GM10266 (cell line): Measurements from ENCODE around the gene KIFC3.
"Not testable (repeated sequence)": the region's sequence is repeated elsewhere in the genome, so short reads cannot be mapped to it uniquely, and the experiment has no call there.

ENCODE experiments used
- DNase-seq: peaks from one replicate; pipeline ENCODE4 v3.0.0; 2012; ENCODE audit errors: extremely low spot score
- CTCF ChIP-seq: IDR thresholded peaks from 2 replicates; pipeline ENCODE4 v1.5.1; 2012; ENCODE audit warnings: mild to moderate bottlenecking, low read depth; ENCODE audit not compliant: control insufficient read depth, insufficient read depth; ENCODE audit errors: missing control alignments

Gene KIFC3

GRCh38 chr16:57734925-57735754 is 67.2 kb downstream of the KIFC3 start:
- peak; percentile 98 for DNase-seq
- TF ChIP-seq CTCF = no peak

- no peak for TF ChIP-seq CTCF
- no peak for DNase-seq
Measured at GRCh38 chr16:57734308-57734924, 67.9 kb downstream of the KIFC3 start.

DNA sequence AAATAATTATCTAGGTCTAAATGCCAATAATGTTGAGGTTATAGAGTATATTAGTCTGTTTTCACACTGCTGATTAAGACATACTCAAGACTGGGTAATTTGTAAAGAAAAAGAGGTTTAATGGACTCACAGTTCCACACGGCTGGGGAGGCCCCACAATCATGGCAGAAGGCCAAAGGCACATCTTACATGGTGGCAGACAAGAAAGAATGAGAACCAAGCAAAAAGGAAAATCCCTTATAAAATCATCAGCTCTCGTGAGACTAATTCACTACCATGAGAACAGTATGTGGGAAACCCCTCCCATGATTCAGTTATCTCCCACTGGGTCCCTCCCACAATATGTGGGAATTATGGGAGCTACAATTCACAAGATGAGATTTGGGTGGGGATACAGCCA is 69.6 kb downstream of the KIFC3 start:
- DNase-seq = no peak
- no peak for TF ChIP-seq CTCF

DNA sequence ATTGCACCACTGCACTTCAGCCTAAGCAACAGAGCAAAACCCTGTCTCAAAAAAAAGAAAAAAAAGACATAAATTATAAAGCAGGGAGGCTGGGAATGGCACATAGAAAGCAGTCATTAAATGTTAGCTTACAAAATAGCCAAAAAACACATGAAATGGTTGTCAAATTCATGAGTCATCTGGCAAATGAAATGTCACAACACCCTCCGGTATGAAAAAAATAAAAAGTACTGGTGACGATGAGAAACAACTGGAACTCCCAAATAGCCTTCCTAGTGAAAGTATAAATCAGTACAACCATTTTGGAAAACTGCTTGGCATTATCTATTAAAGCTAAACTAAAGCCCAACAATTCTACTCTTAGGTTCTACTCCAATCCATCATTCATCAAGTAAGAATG is 70.3 kb downstream of the KIFC3 start:
- TF ChIP-seq CTCF = no peak
- DNase-seq = no peak

- DNase-seq = no peak
Measured at GRCh38 chr16:57730771-57731730, 71.2 kb downstream of the KIFC3 start.

GRCh38 chr16:57729852-57730251 is 72.4 kb downstream of the KIFC3 start:
- DNase-seq = not testable (repeated sequence)

More at GRCh38 chr16:57730771-57731730, 71.2 kb downstream of the KIFC3 start:
- no peak for TF ChIP-seq CTCF

DNA sequence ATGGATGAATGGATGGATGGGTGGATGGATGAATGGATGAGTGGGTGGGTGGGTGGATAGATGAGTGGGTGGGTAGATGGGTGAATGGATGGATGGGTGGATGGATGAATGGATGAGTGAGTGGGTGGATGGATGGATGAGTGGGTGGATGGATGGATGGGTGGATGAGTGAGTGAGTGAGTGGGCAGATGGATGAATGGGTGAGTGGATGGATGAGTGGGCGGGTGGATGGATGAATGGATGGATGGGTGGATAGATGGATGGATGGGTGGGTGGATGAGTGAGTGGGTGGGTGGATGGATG is 73.2 kb downstream of the KIFC3 start:
- no peak for DNase-seq
- TF ChIP-seq CTCF = no peak
